Kidney epithelial cell (primary cell): ENCODE measurements around the gene ITIH3. TPM values are rescaled to one million over a fixed set of nuclear protein-coding genes. Genes with fewer than 3 reads are reported as not detected.

Experiments
- DNase-seq: peaks from one replicate; pipeline ENCODE4 v3.0.0-alpha.2; 2010; ENCODE audit warnings: low read depth
- H3K27me3 ChIP-seq: 2 replicates; pipeline ENCODE4 v1.6.0; 2011; ENCODE audit warnings: low read length; ENCODE audit not compliant: control insufficient read depth, insufficient read depth
- H3K36me3 ChIP-seq: 2 replicates; pipeline ENCODE4 v1.5.1; 2011; ENCODE audit warnings: low read length; ENCODE audit not compliant: control insufficient read depth, insufficient read depth
- H3K4me3 ChIP-seq: 2 replicates; pipeline ENCODE4 v1.5.1; 2011; ENCODE audit warnings: low read depth, mild to moderate bottlenecking, control low read depth, low read length
- CTCF ChIP-seq: IDR thresholded peaks from 2 replicates; pipeline ENCODE4 v1.5.1; 2011; ENCODE audit warnings: mild to moderate bottlenecking, moderate library complexity, low read length, control low read depth, inconsistent platforms; ENCODE audit not compliant: insufficient read depth, poor library complexity, severe bottlenecking
- total RNA-seq: library from RNA; depleted of rRNA; stranded (reverse); fragments of >200 nt; gene quantifications from 2 replicates; pipeline ENCODE4 v1.2.3, GENCODE V29; 2015

The ITIH3 gene
- total RNA-seq, 1 donor from 2014 or later = not detected

GRCh38 chr3:52787672-52788625 is 6.6 kb upstream of the ITIH3 start:
- no peak for DNase-seq
- Histone ChIP-seq H3K27me3 (peaks cover 6% of the 10 kb centered on the region), H3K36me3 (no peaks in the 10 kb centered on the region), H3K4me3 (no peak overlapping the region)
- TF ChIP-seq CTCF = no peak

GRCh38 chr3:52788890-52789745 is 5.5 kb upstream of the ITIH3 start:
- Histone ChIP-seq H3K27me3 (peaks cover 5% of the 10 kb centered on the region), H3K4me3 (no peak overlapping the region), H3K36me3 (no peaks in the 10 kb centered on the region)
- no peak for TF ChIP-seq CTCF
- no peak for DNase-seq

DNA sequence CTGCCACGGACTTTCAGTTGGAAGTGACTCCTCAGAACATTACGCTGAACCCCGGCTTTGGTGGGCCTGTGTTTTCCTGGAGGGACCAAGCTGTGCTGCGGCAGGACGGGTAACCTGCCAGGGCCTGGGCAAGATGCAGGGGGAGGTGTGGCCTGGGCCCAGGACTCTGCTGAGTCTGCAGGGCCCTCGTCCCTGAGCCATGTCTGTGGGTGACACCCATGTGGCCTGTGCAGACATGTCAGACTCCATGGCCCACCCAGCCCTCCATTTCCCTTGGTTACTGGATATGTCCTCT is 4.9 kb upstream of the ITIH3 start:
- Histone ChIP-seq H3K4me3 (no peak overlapping the region), H3K36me3 (no peaks in the 10 kb centered on the region), H3K27me3 (peaks cover 5% of the 10 kb centered on the region)
- TF ChIP-seq CTCF = no peak
- no peak for DNase-seq

- TF ChIP-seq CTCF = no peak
- H3K4me3 ChIP-seq = no peak overlapping the region
- H3K27me3 ChIP-seq = peaks cover 5% of the 10 kb centered on the region
Observed at GRCh38 chr3:52790337-52790736, 4.3 kb upstream of the ITIH3 start.

GRCh38 chr3:52790741-52791140 is 3.9 kb upstream of the ITIH3 start:
- TF ChIP-seq CTCF = no peak
- no peak overlapping the region for H3K4me3 ChIP-seq
- H3K27me3 ChIP-seq = peaks cover 5% of the 10 kb centered on the region
- no peak for DNase-seq
- H3K36me3 ChIP-seq = no peaks in the 10 kb centered on the region

More at GRCh38 chr3:52790337-52790736, 4.3 kb upstream of the ITIH3 start:
- H3K36me3 ChIP-seq = no peaks in the 10 kb centered on the region
- no peak for DNase-seq
